Spleen (tissue), 7 donors: ENCODE results near the gene CLEC16A.

Experiments
- CTCF ChIP-seq, 11 experiments: fragments of 200-600 bp in 7 of 11; fragments of 450-650 bp in 4 of 11; sonication (generic) in 4 of 11; IDR thresholded peaks in 8 of 11; conservative IDR thresholded peaks in 3 of 11; 1 replicate in 7 of 11; 2 replicates in 4 of 11; pipeline versions ENCODE4 v1.4.0 to v1.8.0; 2016 to 2021; ENCODE audit warnings: antibody characterized with exemption in 11 of 11, inconsistent platforms in 4 of 11, mild to moderate bottlenecking in 1 of 11
- POLR2A ChIP-seq, 3 donors: fragments of 450-650 bp; IDR thresholded peaks; one replicate each; pipeline ENCODE4 v1.5.1; 2017; ENCODE audit warnings: antibody characterized with exemption in 3 of 3, mild to moderate bottlenecking in 1 of 3
- POLR2AphosphoS5 ChIP-seq, 3 donors: sonication (generic); formaldehyde crosslinking; IDR thresholded peaks; one replicate each; pipeline ENCODE4 v1.5.1; 2017; ENCODE audit warnings: antibody characterized with exemption in 3 of 3
- donor health status: DM: no; HTN: no; CAD: no; lungs with moderate emphysema.
- donor health status: DM: no; HTN: no; CAD: no.
- donor health status: DM: no; HTN: no; CAD: no.

DNA sequence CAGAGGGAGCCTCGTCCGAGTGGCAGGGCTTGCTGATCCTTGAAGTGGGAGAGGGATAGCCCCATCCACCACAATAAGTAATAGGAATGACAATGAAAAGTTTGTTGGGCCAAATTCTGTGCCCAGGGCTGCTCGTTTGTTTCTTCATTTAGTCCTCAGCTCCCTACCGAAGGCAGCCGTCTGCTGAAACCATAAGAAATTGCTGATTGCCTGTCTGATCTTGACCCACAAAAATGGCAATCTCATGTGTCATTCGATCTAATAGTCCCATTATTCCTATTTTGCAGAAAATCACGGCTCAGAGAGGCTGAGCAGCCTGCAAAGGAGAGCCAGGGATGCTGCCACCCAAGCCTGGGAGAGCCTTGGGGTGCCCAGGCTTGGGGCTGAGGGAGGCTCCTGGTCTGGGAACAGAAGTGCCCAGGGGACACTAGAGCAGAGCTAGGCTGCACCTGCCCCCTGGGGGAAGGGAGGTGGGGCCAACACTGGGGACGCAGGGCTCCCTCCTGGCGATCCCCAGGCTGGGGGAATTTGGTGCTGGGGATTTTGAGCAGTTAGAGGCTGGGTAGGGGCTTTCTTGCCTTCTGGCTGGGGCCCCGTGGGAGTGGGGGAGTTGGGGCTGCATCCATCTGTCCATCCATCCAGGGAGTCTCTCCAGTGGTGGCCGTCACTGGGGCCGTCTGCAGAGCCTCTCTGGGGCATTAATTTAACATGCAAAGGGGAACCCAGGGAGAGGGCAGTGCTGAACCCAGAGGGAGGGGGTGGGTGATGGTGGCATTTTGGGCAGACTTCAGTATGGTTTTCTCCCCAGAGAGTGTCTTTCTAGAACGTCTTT is 258.1 kb downstream of the CLEC16A start:
- TF ChIP-seq POLR2A (IDR thresholded peaks at IDR 0.05) = no peak
- no peak for TF ChIP-seq CTCF (IDR thresholded peaks at IDR 0.05 in 8 of 11, conservative IDR thresholded peaks at IDR 0.05 in 3 of 11)
- no peak for TF ChIP-seq POLR2AphosphoS5 (IDR thresholded peaks at IDR 0.05)
